Measurements from ENCODE around the gene CD207. TPM values are rescaled to one million over a fixed set of nuclear protein-coding genes. Genes with fewer than 3 reads are reported as not detected.

The CD207 gene
- total and polyA plus RNA-seq, 2 experiments from 2014 or later: not detected

- Histone ChIP-seq H3K36me3 (ENCODE audit: insufficient read depth) (no peaks in the 10 kb centered on the region), H2AFZ (no peak overlapping the region), H4K20me1 (replicated peaks; ENCODE audit: insufficient read depth) (no peaks in the 10 kb centered on the region), H3K79me2 (replicated peaks; ENCODE audit: insufficient read depth) (no peaks in the 10 kb centered on the region), H3K9me2 (ENCODE audit: insufficient read depth) (peaks cover 9% of the 10 kb centered on the region), H3K4me2 (no peak overlapping the region), H3F3A (replicated peaks; ENCODE audit: low read depth) (no peaks in the 10 kb centered on the region), H3K4me3 (no peak overlapping the region), H3K27me3 (ENCODE audit: insufficient read depth) (peaks cover 3% of the 10 kb centered on the region; the same call in 1 of the 2 replicates), H3K4me1 (ENCODE audit: insufficient read depth) (no peaks in the 10 kb centered on the region), H3K27ac (ENCODE audit: low read depth) (no peak overlapping the region)
- DNase-seq (ENCODE audit: low spot score): no peak
- ATAC-seq: no peak
- no peak overlapping the region for H3K27ac Mint-ChIP-seq
- H3K4me3 Mint-ChIP-seq: no peak overlapping the region
- peaks cover 5% of the 10 kb centered on the region for H3K27me3 Mint-ChIP-seq (ENCODE audit: insufficient read depth, low read depth, poor library complexity)
- TF ChIP-seq EZH2phosphoT487 (IDR thresholded peaks at IDR 0.05; ENCODE audit: unreplicated experiment) (no peak), NANOG (IDR thresholded peaks at IDR 0.05; ENCODE audit: borderline replicate concordance) (no peak), ZNF331 (CRISPR knock-in tag; IDR thresholded peaks at IDR 0.05; ENCODE audit: low read depth) (no peak), ZNF462 (CRISPR knock-in tag; IDR thresholded peaks at IDR 0.05) (no peak), CTCF (conservative IDR thresholded peaks at IDR 0.05; ENCODE audit: low read depth in 2 of 2) (no peak), REST (IDR thresholded peaks at IDR 0.05; ENCODE audit: unreplicated experiment) (no peak), STAT1 (IDR thresholded peaks at IDR 0.05; ENCODE audit: unreplicated experiment) (no peak), JUNB (IDR thresholded peaks at IDR 0.05; ENCODE audit: unreplicated experiment) (no peak), ETS1 (IDR thresholded peaks at IDR 0.05) (no peak), CREB1 (CRISPR knock-in tag; IDR thresholded peaks at IDR 0.05; ENCODE audit: low read depth) (no peak), ZNF114 (CRISPR knock-in tag; IDR thresholded peaks at IDR 0.05) (no peak), POLR2AphosphoS5 (IDR thresholded peaks at IDR 0.05; ENCODE audit: low read depth) (no peak), EZH2 (IDR thresholded peaks at IDR 0.05; ENCODE audit: low read depth, unreplicated experiment) (no peak)
- H3K4me1 Mint-ChIP-seq: no peaks in the 10 kb centered on the region; the same call in 2 of the 3 replicates
- H3K9me3 Mint-ChIP-seq: no peaks in the 10 kb centered on the region; the same call in 2 of the 3 replicates
- H3K36me3 Mint-ChIP-seq (ENCODE audit: low read depth): no peaks in the 10 kb centered on the region
Observed at GRCh38 chr2:70817284-70817954, 18.2 kb downstream of the CD207 start.
